ENCODE data around the gene NRXN3.

Gene NRXN3

GRCh38 chr14:79043194-79043889 is 873.2 kb downstream of the NRXN3 start:
- H3K4me3 ChIP-seq (ENCODE audit: low read depth, low read length): no peak overlapping the region
- CTCF ChIA-PET: no interaction called here
- DNase-seq (ENCODE audit: low read depth, low spot score): no peak
- TF ChIP-seq, protein P1, sequence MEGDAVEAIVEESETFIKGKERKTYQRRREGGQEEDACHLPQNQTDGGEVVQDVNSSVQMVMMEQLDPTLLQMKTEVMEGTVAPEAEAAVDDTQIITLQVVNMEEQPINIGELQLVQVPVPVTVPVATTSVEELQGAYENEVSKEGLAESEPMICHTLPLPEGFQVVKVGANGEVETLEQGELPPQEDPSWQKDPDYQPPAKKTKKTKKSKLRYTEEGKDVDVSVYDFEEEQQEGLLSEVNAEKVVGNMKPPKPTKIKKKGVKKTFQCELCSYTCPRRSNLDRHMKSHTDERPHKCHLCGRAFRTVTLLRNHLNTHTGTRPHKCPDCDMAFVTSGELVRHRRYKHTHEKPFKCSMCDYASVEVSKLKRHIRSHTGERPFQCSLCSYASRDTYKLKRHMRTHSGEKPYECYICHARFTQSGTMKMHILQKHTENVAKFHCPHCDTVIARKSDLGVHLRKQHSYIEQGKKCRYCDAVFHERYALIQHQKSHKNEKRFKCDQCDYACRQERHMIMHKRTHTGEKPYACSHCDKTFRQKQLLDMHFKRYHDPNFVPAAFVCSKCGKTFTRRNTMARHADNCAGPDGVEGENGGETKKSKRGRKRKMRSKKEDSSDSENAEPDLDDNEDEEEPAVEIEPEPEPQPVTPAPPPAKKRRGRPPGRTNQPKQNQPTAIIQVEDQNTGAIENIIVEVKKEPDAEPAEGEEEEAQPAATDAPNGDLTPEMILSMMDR (IDR thresholded peaks at IDR 0.05; ENCODE audit: insufficient read depth, low read length, missing control alignments): no peak
- POLR2A ChIA-PET: no interaction called here

DNA sequence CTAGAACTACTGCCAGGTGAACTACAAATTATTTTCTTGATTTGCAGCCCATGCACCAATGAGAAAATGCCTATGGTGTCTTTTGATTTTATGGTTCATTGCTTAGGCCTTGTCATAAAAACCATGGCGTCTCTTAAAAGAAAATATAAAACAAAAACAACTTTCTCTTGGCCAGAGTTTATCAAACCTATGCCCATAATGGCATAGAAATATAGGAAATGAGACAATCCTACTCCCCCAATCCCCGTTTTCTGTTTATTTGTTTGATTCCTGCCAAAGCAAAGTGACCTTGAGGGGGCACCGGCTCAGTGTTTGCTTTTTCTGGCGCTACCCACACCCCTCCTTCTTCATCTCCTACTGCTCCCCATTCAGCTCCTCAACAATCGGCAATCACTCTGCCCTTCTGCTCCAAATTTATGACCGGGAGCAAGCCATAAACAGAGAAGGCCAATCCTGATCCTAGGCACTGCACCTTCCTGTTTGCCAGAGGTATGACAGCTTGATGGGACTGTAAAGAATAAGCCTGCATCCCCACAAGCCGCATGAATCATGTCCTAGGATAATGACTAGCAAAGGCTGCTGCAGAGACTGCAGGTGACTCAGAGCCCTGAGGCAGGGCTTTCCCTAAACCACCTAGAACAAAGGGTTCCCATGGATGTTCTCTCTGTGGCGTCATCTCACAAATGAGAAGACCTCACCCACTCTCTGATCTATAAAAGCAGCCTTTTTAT is 874.9 kb downstream of the NRXN3 start:
- TF ChIP-seq, protein P1 (IDR thresholded peaks at IDR 0.05; ENCODE audit: insufficient read depth, low read length, missing control alignments): no peak
- DNase-seq (ENCODE audit: low read depth, low spot score): peak; percentile 21
- ChIA-PET CTCF (no interaction called here), POLR2A (interaction anchor here (1.1 kb wide), 1 partner anchor 12 kb away, joined by 3 read pairs; no protein-coding TSS in a partner anchor)
- H3K4me3 ChIP-seq (ENCODE audit: low read depth, low read length): no peak overlapping the region

DNA sequence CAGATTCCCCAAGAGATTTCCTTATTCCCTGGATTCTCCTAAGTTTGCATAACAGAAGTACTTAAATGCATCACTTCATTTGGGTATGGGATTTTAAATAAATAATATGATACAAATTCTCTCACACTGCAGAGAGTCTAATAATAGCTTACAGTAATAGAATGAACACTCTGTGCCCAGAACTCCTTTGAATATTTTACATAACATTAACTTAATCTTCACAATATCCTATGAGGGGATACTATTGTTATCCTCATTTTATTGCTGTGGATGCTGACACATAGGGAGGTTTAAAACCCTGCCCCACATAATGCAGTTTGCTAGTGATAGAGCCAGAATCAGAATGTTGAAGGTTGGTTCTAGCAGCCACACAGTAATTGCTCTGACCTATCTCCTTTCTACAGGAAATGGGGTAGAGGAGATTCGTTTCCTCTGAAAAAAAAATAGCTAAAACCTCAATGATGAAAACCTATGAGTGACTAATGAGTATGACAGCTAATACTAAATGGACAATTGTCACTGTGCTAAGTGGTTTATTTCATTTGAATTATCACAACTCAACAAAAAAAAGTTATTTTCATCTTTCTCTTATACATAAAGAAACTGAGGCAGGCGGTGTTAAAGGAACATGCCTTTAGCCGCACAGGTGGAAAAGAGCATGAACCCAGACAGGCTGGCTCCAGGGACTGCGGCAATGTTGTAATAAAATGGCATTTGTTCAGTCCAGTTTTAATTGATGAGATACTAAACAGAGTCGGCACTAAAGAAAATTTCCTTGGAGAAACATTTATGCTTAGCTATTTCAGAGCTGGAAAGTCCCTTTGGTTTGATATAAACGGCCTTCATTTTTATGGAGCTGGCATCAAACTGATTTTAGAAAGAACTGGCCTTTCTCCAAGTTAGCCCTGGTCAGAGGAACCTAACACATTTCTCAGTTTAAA is 880.9 kb downstream of the NRXN3 start:
- ChIA-PET CTCF (no interaction called here), POLR2A (interaction anchor here (0.8 kb wide), 1 partner anchor 68 kb away, joined by 3 read pairs; no protein-coding TSS in a partner anchor)
- no peak overlapping the region for H3K4me3 ChIP-seq (ENCODE audit: low read depth, low read length)
- TF ChIP-seq, protein P1 (IDR thresholded peaks at IDR 0.05; ENCODE audit: insufficient read depth, low read length, missing control alignments): no peak
- DNase-seq (ENCODE audit: low read depth, low spot score): no peak

DNA sequence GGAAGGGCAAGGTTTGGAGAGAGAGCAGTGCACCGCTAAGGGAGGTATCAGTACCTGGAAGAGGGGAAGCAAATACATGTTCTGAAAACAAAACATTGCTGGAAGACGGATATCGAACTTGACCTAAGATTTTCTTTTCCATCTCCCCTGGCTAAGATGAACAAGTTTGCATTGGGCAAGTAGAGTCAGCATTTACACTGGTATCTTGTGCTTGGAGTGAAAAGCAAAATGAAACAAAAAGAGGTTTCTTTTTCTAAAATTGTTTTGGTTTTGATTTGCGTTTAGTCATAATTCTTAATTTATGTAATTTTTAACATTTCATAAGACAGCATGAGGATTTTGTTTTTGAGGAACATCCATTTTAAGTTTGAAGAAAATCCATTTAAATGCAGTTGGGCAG is 881.6 kb downstream of the NRXN3 start:
- ChIA-PET POLR2A (no interaction called here), CTCF (interaction anchor here (1.6 kb wide), 1 partner anchor 10 kb away, joined by 3 read pairs; no protein-coding TSS in a partner anchor)
- TF ChIP-seq, protein P1 (IDR thresholded peaks at IDR 0.05; ENCODE audit: insufficient read depth, low read length, missing control alignments): no peak
- H3K4me3 ChIP-seq (ENCODE audit: low read depth, low read length): no peak overlapping the region
- DNase-seq (ENCODE audit: low read depth, low spot score): no peak

DNA sequence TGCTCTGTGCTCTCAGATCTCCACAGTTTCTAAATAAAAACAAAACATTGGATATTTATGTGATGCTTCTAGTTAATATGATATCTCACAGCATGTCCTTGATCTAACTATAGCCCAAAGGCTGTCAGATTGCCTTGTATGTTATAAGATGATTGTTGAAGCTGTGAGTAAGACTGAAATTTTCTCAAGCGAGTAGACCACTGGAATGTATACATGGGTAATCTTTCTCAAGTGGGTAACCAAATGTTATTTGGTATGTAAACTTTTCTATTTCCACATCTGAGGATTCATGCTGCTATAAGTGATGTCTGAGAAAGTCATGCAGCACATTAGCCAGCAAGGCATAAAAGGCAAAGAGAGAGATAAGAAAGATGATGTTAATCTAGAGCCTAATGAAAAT is 886.7 kb downstream of the NRXN3 start:
- no peak overlapping the region for H3K4me3 ChIP-seq (ENCODE audit: low read depth, low read length)
- DNase-seq (ENCODE audit: low read depth, low spot score): peak; percentile 85
- TF ChIP-seq, protein P1 (IDR thresholded peaks at IDR 0.05; ENCODE audit: insufficient read depth, low read length, missing control alignments): no peak
- CTCF ChIA-PET: no interaction called here
- POLR2A ChIA-PET: interaction anchor here (1.0 kb wide), 1 partner anchor 12 kb away, joined by 3 read pairs; no protein-coding TSS in a partner anchor
